ENCODE measurements around the gene MRPL55. TPM values are rescaled to one million over a fixed set of nuclear protein-coding genes. Genes with fewer than 3 reads are reported as not detected.

Gene MRPL55
- polyA plus RNA-seq, 1 donor (not counting 4 experiments of a cell fraction or from before 2014, with no cell fraction given) = 28.4 TPM

GRCh38 chr1:228101614-228101993 lies 7.5 kb downstream of the MRPL55 start:
- no peak for FAIRE-seq
- Histone ChIP-seq H3K4me3 (ENCODE audit: control insufficient read depth in 2 of 3, extremely low read depth in 1 of 3, insufficient read depth in 2 of 3, low read depth in 1 of 3, low read length in 3 of 3) (peak overlapping the region; percentile 72 to 87 (median 75)), H4K20me1 (ENCODE audit: control insufficient read depth, extremely low read depth, insufficient read depth, low read length) (peaks cover 29% of the 10 kb centered on the region), H3K36me3 (ENCODE audit: control insufficient read depth in 2 of 2, extremely low read depth in 1 of 2, insufficient read depth in 2 of 2, low read length in 2 of 2) (peaks cover 26 to 33% of the 10 kb centered on the region in 2 experiments), H3K9me3 (ENCODE audit: control insufficient read depth, low read depth, low read length) (no peaks in the 10 kb centered on the region), H2AFZ (ENCODE audit: control insufficient read depth, low read length) (no peak overlapping the region), H3K27me3 (ENCODE audit: control insufficient read depth, extremely low read depth, insufficient read depth, low read length) (no peaks in the 10 kb centered on the region), H3K4me2 (ENCODE audit: control insufficient read depth, extremely low read depth, insufficient read depth, low read depth, low read length) (peak overlapping the region; percentile 80), H3K79me2 (ENCODE audit: control insufficient read depth, insufficient read depth, low read length) (peaks cover 50% of the 10 kb centered on the region), H3K4me1 (ENCODE audit: control insufficient read depth, extremely low read depth, insufficient read depth, low read length) (peaks cover 5% of the 10 kb centered on the region), H3K27ac (ENCODE audit: control insufficient read depth, insufficient read depth, low read length) (no peak overlapping the region), H3K9ac (ENCODE audit: control insufficient read depth, extremely low read depth, insufficient read depth, low read length) (peak overlapping the region; percentile 79), H3K9me1 (ENCODE audit: control insufficient read depth, extremely low read depth, insufficient read depth, low read length) (peaks cover 2% of the 10 kb centered on the region)
- dilution Hi-C loops (cut with MboI; ENCODE audit: extremely low pct_ligation_motif_present, low sequenced_read_pairs) = no loop called here
- TF ChIP-seq EZH2 (IDR thresholded peaks at IDR 0.05; ENCODE audit: low read length) (no peak), CTCF (optimal IDR thresholded peaks at IDR 0.05 in 1 of 3, IDR thresholded peaks at IDR 0.05 in 1 of 3, conservative IDR thresholded peaks at IDR 0.05 in 1 of 3; ENCODE audit: extremely low read depth in 1 of 3, insufficient read depth in 2 of 3, low read length in 3 of 3) (no peak)
- DNase-seq (ENCODE audit: low read depth, low spot score) = no peak

- Histone ChIP-seq H4K20me1 (ENCODE audit: control insufficient read depth, extremely low read depth, insufficient read depth, low read length) (peaks cover 35% of the 10 kb centered on the region), H3K4me3 (ENCODE audit: control insufficient read depth in 2 of 3, extremely low read depth in 1 of 3, insufficient read depth in 2 of 3, low read depth in 1 of 3, low read length in 3 of 3) (peak overlapping the region in 1 of 3 experiments; percentile 75), H3K9ac (ENCODE audit: control insufficient read depth, extremely low read depth, insufficient read depth, low read length) (no peak overlapping the region), H3K4me2 (ENCODE audit: control insufficient read depth, extremely low read depth, insufficient read depth, low read depth, low read length) (peak overlapping the region; percentile 80), H3K36me3 (ENCODE audit: control insufficient read depth in 2 of 2, extremely low read depth in 1 of 2, insufficient read depth in 2 of 2, low read length in 2 of 2) (peaks cover 28 to 32% of the 10 kb centered on the region in 2 experiments), H2AFZ (ENCODE audit: control insufficient read depth, low read length) (no peak overlapping the region), H3K27me3 (ENCODE audit: control insufficient read depth, extremely low read depth, insufficient read depth, low read length) (no peaks in the 10 kb centered on the region), H3K9me1 (ENCODE audit: control insufficient read depth, extremely low read depth, insufficient read depth, low read length) (peaks cover 2% of the 10 kb centered on the region), H3K27ac (ENCODE audit: control insufficient read depth, insufficient read depth, low read length) (no peak overlapping the region), H3K4me1 (ENCODE audit: control insufficient read depth, extremely low read depth, insufficient read depth, low read length) (peaks cover 5% of the 10 kb centered on the region), H3K9me3 (ENCODE audit: control insufficient read depth, low read depth, low read length) (no peaks in the 10 kb centered on the region), H3K79me2 (ENCODE audit: control insufficient read depth, insufficient read depth, low read length) (peaks cover 55% of the 10 kb centered on the region)
- dilution Hi-C loops (cut with MboI; ENCODE audit: extremely low pct_ligation_motif_present, low sequenced_read_pairs) = no loop called here
- FAIRE-seq (no peak), DNase-seq (ENCODE audit: low read depth, low spot score) (no peak)
- TF ChIP-seq EZH2 (IDR thresholded peaks at IDR 0.05; ENCODE audit: low read length) = no peak
- TF ChIP-seq CTCF (optimal IDR thresholded peaks at IDR 0.05 in 1 of 3, IDR thresholded peaks at IDR 0.05 in 1 of 3, conservative IDR thresholded peaks at IDR 0.05 in 1 of 3; ENCODE audit: extremely low read depth in 1 of 3, insufficient read depth in 2 of 3, low read length in 3 of 3) = no peak
Measured at GRCh38 chr1:228100822-228101613, 8.1 kb downstream of the MRPL55 start.

Measured in keratinocyte (primary cell).